Islet of Langerhans (tissue), 1 donor: ENCODE data around the gene DNM2.
"Not testable (repeated sequence)": the region's sequence is repeated elsewhere in the genome, so short reads cannot be mapped to it uniquely, and the experiment has no call there.

Experiments
- FAIRE-seq: peaks from one replicate; lab custom pipeline; 2011; peaks lifted over from hg19 to GRCh38; lab: Jason Lieb, UNC

The DNM2 gene

GRCh38 chr19:10726268-10726667 is 8.4 kb downstream of the DNM2 start:
- no peak for FAIRE-seq

- no peak for FAIRE-seq
These were observed 9.9 kb downstream of the DNM2 start for GRCh38 chr19:10727685-10728201.

- no peak for FAIRE-seq
These were observed 11.5 kb downstream of the DNM2 start for GRCh38 chr19:10729411-10729810.

- no peak for FAIRE-seq
These were observed 13.1 kb downstream of the DNM2 start for GRCh38 chr19:10730932-10731331.

GRCh38 chr19:10735741-10736140 is 17.9 kb downstream of the DNM2 start:
- no peak for FAIRE-seq

GRCh38 chr19:10736189-10736588 is 18.3 kb downstream of the DNM2 start:
- no peak for FAIRE-seq

- no peak for FAIRE-seq
These were observed 19.2 kb downstream of the DNM2 start for GRCh38 chr19:10736916-10737551.

- no peak for FAIRE-seq
These were observed 19.8 kb downstream of the DNM2 start for GRCh38 chr19:10737722-10738121.

- no peak for FAIRE-seq
These were observed 22.9 kb downstream of the DNM2 start for GRCh38 chr19:10740798-10741197.

- FAIRE-seq, result no peak
These were observed 24.6 kb downstream of the DNM2 start for GRCh38 chr19:10742476-10742875.

GRCh38 chr19:10744253-10744798 is 26.4 kb downstream of the DNM2 start:
- FAIRE-seq, result no peak

- FAIRE-seq, result no peak
These were observed 27.0 kb downstream of the DNM2 start for GRCh38 chr19:10744801-10745293.

GRCh38 chr19:10746437-10746836 is 28.6 kb downstream of the DNM2 start:
- not testable (repeated sequence) for FAIRE-seq

GRCh38 chr19:10747271-10747670 is 29.4 kb downstream of the DNM2 start:
- no peak for FAIRE-seq

GRCh38 chr19:10747674-10748073 is 29.8 kb downstream of the DNM2 start:
- FAIRE-seq, result no peak

GRCh38 chr19:10748195-10748926 is 30.5 kb downstream of the DNM2 start:
- FAIRE-seq, result no peak

GRCh38 chr19:10748927-10749434 is 31.1 kb downstream of the DNM2 start:
- no peak for FAIRE-seq

- FAIRE-seq, result no peak
These were observed 31.8 kb downstream of the DNM2 start for GRCh38 chr19:10749435-10750384.

GRCh38 chr19:10751109-10751953 is 33.5 kb downstream of the DNM2 start:
- FAIRE-seq, result no peak

GRCh38 chr19:10752237-10752912 is 34.5 kb downstream of the DNM2 start:
- no peak for FAIRE-seq
